ENCODE measurements around the gene IQCK.

Gene IQCK

GRCh38 chr16:19765860-19766553, 47.9 kb downstream of the IQCK start:
- H3K4me3 ChIP-seq (ENCODE audit: control insufficient read depth, low read depth, low read length) = no peak overlapping the region
- no peak for DNase-seq (ENCODE audit: low read depth)
- TF ChIP-seq CTCF (IDR thresholded peaks at IDR 0.05; ENCODE audit: control insufficient read depth, insufficient read depth, low read depth, low read length, missing control alignments) = no peak

GRCh38 chr16:19766554-19766884, 48.4 kb downstream of the IQCK start:
- TF ChIP-seq CTCF (IDR thresholded peaks at IDR 0.05; ENCODE audit: control insufficient read depth, insufficient read depth, low read depth, low read length, missing control alignments) = no peak
- DNase-seq (ENCODE audit: low read depth) = no peak
- no peak overlapping the region for H3K4me3 ChIP-seq (ENCODE audit: control insufficient read depth, low read depth, low read length)

- H3K4me3 ChIP-seq (ENCODE audit: control insufficient read depth, low read depth, low read length) = no peak overlapping the region
- TF ChIP-seq CTCF (IDR thresholded peaks at IDR 0.05; ENCODE audit: control insufficient read depth, insufficient read depth, low read depth, low read length, missing control alignments) = no peak
- no peak for DNase-seq (ENCODE audit: low read depth)
These were observed 48.9 kb downstream of the IQCK start for GRCh38 chr16:19766988-19767387.

- no peak for DNase-seq (ENCODE audit: low read depth)
- TF ChIP-seq CTCF (IDR thresholded peaks at IDR 0.05; ENCODE audit: control insufficient read depth, insufficient read depth, low read depth, low read length, missing control alignments) = no peak
- H3K4me3 ChIP-seq (ENCODE audit: control insufficient read depth, low read depth, low read length) = no peak overlapping the region
These were observed 49.4 kb downstream of the IQCK start for GRCh38 chr16:19767497-19767896.

GRCh38 chr16:19769239-19769638, 51.2 kb downstream of the IQCK start:
- no peak for TF ChIP-seq CTCF (IDR thresholded peaks at IDR 0.05; ENCODE audit: control insufficient read depth, insufficient read depth, low read depth, low read length, missing control alignments)
- no peak for DNase-seq (ENCODE audit: low read depth)
- H3K4me3 ChIP-seq (ENCODE audit: control insufficient read depth, low read depth, low read length) = no peak overlapping the region

- H3K4me3 ChIP-seq (ENCODE audit: control insufficient read depth, low read depth, low read length) = no peak overlapping the region
- TF ChIP-seq CTCF (IDR thresholded peaks at IDR 0.05; ENCODE audit: control insufficient read depth, insufficient read depth, low read depth, low read length, missing control alignments) = no peak
- no peak for DNase-seq (ENCODE audit: low read depth)
These were observed 53.0 kb downstream of the IQCK start for GRCh38 chr16:19771040-19771439.

GRCh38 chr16:19771796-19772195, 53.7 kb downstream of the IQCK start:
- H3K4me3 ChIP-seq (ENCODE audit: control insufficient read depth, low read depth, low read length) = no peak overlapping the region
- TF ChIP-seq CTCF (IDR thresholded peaks at IDR 0.05; ENCODE audit: control insufficient read depth, insufficient read depth, low read depth, low read length, missing control alignments) = no peak
- DNase-seq (ENCODE audit: low read depth) = no peak

Data from AG09309 (cell line).